ENCODE results near the gene RNF133.

- TF ChIP-seq, protein P1, sequence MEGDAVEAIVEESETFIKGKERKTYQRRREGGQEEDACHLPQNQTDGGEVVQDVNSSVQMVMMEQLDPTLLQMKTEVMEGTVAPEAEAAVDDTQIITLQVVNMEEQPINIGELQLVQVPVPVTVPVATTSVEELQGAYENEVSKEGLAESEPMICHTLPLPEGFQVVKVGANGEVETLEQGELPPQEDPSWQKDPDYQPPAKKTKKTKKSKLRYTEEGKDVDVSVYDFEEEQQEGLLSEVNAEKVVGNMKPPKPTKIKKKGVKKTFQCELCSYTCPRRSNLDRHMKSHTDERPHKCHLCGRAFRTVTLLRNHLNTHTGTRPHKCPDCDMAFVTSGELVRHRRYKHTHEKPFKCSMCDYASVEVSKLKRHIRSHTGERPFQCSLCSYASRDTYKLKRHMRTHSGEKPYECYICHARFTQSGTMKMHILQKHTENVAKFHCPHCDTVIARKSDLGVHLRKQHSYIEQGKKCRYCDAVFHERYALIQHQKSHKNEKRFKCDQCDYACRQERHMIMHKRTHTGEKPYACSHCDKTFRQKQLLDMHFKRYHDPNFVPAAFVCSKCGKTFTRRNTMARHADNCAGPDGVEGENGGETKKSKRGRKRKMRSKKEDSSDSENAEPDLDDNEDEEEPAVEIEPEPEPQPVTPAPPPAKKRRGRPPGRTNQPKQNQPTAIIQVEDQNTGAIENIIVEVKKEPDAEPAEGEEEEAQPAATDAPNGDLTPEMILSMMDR (IDR thresholded peaks at IDR 0.05), result no peak
- TF ChIP-seq POLR2A (IDR thresholded peaks at IDR 0.05), result no peak
- TF ChIP-seq POLR2AphosphoS5 (IDR thresholded peaks at IDR 0.05), result no peak
Observed at GRCh38 chr7:122694697-122695096, 4.2 kb downstream of the RNF133 start.
